Measurements from ENCODE around the gene UGT1A4. TPM values are rescaled to one million over a fixed set of nuclear protein-coding genes. Genes with fewer than 3 reads are reported as not detected.

The UGT1A4 gene
- total RNA-seq, 4 donors from 2014 or later: not detected

DNA sequence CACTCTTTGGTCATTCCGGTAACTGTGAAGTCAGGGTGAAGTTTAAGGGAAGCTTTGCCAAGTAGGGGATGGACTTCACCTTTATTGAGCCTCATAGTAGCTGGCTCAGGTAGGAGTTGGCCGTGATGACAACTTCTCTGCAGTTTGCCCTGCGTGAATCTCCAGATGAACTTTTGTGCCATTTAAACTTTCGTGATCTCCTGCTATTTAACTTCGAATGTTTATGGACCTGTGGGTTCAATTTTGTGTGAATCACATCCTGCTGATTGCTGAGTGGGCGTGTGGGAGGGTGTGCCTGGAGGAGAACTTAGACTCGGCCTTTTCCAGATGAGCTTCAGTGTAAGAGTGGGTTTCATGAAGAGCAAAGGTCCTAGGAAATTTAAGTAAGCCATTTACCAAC lies 45.7 kb downstream of the UGT1A4 start:
- ATAC-seq (ENCODE audit: low FRiP score) (no peak), DNase-seq (ENCODE audit: low spot score) (no peak)
- TF ChIP-seq, protein P1, sequence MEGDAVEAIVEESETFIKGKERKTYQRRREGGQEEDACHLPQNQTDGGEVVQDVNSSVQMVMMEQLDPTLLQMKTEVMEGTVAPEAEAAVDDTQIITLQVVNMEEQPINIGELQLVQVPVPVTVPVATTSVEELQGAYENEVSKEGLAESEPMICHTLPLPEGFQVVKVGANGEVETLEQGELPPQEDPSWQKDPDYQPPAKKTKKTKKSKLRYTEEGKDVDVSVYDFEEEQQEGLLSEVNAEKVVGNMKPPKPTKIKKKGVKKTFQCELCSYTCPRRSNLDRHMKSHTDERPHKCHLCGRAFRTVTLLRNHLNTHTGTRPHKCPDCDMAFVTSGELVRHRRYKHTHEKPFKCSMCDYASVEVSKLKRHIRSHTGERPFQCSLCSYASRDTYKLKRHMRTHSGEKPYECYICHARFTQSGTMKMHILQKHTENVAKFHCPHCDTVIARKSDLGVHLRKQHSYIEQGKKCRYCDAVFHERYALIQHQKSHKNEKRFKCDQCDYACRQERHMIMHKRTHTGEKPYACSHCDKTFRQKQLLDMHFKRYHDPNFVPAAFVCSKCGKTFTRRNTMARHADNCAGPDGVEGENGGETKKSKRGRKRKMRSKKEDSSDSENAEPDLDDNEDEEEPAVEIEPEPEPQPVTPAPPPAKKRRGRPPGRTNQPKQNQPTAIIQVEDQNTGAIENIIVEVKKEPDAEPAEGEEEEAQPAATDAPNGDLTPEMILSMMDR (IDR thresholded peaks at IDR 0.05): no peak

DNA sequence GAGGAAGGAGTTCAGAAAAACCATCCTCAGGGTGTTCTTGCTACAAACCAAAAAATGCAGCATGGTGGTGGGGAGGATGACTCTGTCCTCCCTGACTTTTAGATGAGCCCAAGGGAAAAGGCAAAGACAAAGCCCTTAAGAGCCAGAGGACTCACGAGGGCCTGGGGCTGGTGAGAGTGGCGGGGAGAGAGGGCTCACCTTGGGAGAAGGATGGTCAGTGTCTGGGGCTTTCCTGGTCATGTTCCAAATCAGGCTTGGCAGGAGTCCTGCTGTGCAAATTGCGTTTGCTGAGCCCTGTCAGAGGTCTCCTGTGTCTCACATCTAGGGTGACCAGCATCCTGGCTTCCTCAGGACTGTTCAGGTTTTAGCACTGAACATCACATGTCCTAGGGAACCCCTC lies 46.2 kb downstream of the UGT1A4 start:
- TF ChIP-seq, protein P1 (IDR thresholded peaks at IDR 0.05): no peak
- DNase-seq (ENCODE audit: low spot score) (no peak), ATAC-seq (ENCODE audit: low FRiP score) (no peak)

DNA sequence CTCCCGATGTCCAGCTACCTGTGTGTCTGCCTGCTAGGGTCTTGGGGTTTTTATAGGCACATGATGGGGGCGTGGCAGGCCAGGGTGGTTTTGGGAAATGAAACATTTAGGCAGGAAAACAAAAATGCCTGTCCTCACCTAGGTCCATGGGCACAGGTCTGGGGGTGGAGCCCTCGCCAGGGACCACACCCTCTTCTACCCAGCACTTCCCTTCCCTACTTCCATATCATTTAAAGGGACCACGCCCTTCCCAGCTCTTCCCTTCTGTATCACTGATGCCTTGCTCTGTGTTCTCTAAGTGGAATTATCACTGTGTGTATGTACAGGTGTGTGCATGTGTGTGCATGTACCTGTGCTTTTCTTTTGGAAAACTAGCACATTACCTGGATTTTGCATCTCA lies 47.9 kb downstream of the UGT1A4 start:
- ATAC-seq (ENCODE audit: low FRiP score) (no peak), DNase-seq (ENCODE audit: low spot score) (no peak)
- TF ChIP-seq, protein P1 (IDR thresholded peaks at IDR 0.05): no peak

DNA sequence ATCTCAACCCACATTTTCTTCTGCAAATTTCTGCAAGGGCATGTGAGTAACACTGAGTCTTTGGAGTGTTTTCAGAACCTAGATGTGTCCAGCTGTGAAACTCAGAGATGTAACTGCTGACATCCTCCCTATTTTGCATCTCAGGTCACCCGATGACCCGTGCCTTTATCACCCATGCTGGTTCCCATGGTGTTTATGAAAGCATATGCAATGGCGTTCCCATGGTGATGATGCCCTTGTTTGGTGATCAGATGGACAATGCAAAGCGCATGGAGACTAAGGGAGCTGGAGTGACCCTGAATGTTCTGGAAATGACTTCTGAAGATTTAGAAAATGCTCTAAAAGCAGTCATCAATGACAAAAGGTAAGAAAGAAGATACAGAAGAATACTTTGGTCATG lies 49.5 kb downstream of the UGT1A4 start:
- TF ChIP-seq, protein P1 (IDR thresholded peaks at IDR 0.05): no peak
- DNase-seq (ENCODE audit: low spot score) (no peak), ATAC-seq (ENCODE audit: low FRiP score) (no peak)

DNA sequence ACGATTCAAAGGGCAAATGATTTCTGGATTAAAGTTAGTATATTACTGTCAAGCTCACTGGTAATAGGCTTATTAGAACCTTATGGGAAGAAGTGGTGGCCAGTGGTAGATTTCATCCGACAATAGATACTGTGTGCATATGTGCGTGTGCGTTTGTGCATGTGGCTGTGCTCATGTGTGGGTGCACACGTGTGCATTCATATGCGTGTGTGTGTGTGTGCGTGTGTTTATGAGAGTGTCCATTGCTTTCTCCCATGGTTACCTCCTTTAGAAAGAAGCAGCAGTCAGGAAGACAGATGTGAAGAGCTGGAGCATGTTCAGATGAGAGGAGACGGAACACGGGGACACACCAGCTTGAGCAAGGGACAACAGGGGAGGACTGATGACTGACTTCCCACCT lies 50.7 kb downstream of the UGT1A4 start:
- TF ChIP-seq, protein P1 (IDR thresholded peaks at IDR 0.05): no peak
- no peak for DNase-seq (ENCODE audit: low spot score)

DNA sequence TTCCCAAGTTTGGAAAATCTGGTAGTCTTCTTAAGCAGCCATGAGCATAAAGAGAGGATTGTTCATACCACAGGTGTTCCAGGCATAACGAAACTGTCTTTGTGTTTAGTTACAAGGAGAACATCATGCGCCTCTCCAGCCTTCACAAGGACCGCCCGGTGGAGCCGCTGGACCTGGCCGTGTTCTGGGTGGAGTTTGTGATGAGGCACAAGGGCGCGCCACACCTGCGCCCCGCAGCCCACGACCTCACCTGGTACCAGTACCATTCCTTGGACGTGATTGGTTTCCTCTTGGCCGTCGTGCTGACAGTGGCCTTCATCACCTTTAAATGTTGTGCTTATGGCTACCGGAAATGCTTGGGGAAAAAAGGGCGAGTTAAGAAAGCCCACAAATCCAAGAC lies 53.6 kb downstream of the UGT1A4 start:
- ATAC-seq (ENCODE audit: low FRiP score) (no peak), DNase-seq (ENCODE audit: low spot score) (no peak)
- TF ChIP-seq, protein P1 (IDR thresholded peaks at IDR 0.05): no peak

More for the DNA sequence above, 50.7 kb downstream of the UGT1A4 start:
- no peak for ATAC-seq (ENCODE audit: low FRiP score)

DNA sequence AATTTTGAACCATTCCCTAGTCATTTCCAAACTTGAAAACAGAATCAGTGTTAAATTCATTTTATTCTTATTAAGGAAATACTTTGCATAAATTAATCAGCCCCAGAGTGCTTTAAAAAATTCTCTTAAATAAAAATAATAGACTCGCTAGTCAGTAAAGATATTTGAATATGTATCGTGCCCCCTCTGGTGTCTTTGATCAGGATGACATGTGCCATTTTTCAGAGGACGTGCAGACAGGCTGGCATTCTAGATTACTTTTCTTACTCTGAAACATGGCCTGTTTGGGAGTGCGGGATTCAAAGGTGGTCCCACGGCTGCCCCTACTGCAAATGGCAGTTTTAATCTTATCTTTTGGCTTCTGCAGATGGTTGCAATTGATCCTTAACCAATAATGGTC lies 54.0 kb downstream of the UGT1A4 start:
- TF ChIP-seq, protein P1 (IDR thresholded peaks at IDR 0.05): no peak
- ATAC-seq (ENCODE audit: low FRiP score) (no peak), DNase-seq (ENCODE audit: low spot score) (no peak)
